ENCODE measurements around the gene TYSND1.
"Not testable (repeated sequence)": the region's sequence is repeated elsewhere in the genome, so short reads cannot be mapped to it uniquely, and the experiment has no call there.

The TYSND1 gene

GRCh38 chr10:70146489-70147258, at the start of gene TYSND1:
TSS of gene TYSND1 (minus strand) at chr10:70146700. CDS start at chr10:70146586, 114 bp downstream.
- DNase-seq: peak; percentile 99

GRCh38 chr10:70193391-70193844, 46.9 kb upstream of the TYSND1 start:
- DNase-seq: no peak

- DNase-seq: no peak
These were observed 45.9 kb upstream of the TYSND1 start for GRCh38 chr10:70192326-70192968.

- DNase-seq: no peak
These were observed 45.4 kb upstream of the TYSND1 start for GRCh38 chr10:70191972-70192305.

- no peak for DNase-seq
These were observed 44.9 kb upstream of the TYSND1 start for GRCh38 chr10:70191161-70191971.

GRCh38 chr10:70190581-70190980, 44.1 kb upstream of the TYSND1 start:
- no peak for DNase-seq

GRCh38 chr10:70190102-70190501, 43.6 kb upstream of the TYSND1 start:
- DNase-seq: no peak

- no peak for DNase-seq
These were observed 42.3 kb upstream of the TYSND1 start for GRCh38 chr10:70188768-70189167.

GRCh38 chr10:70186571-70186970, 40.1 kb upstream of the TYSND1 start:
- no peak for DNase-seq

- no peak for DNase-seq
These were observed 39.6 kb upstream of the TYSND1 start for GRCh38 chr10:70186090-70186489.

GRCh38 chr10:70183304-70183703, 36.8 kb upstream of the TYSND1 start:
- no peak for DNase-seq

GRCh38 chr10:70179209-70179608, 32.7 kb upstream of the TYSND1 start:
- DNase-seq: not testable (repeated sequence)

- no peak for DNase-seq
These were observed 31.7 kb upstream of the TYSND1 start for GRCh38 chr10:70178139-70178725.

- no peak for DNase-seq
These were observed 29.9 kb upstream of the TYSND1 start for GRCh38 chr10:70176441-70176840.

- no peak for DNase-seq
These were observed 29.0 kb upstream of the TYSND1 start for GRCh38 chr10:70175516-70175915.

- DNase-seq: no peak
These were observed 27.7 kb upstream of the TYSND1 start for GRCh38 chr10:70174058-70174741.

- no peak for DNase-seq
These were observed 23.3 kb upstream of the TYSND1 start for GRCh38 chr10:70169649-70170364.

GRCh38 chr10:70169011-70169410, 22.5 kb upstream of the TYSND1 start:
- DNase-seq: no peak

GRCh38 chr10:70167246-70167645, 20.7 kb upstream of the TYSND1 start:
- no peak for DNase-seq

- DNase-seq: no peak
These were observed 19.9 kb upstream of the TYSND1 start for GRCh38 chr10:70166394-70166793.

- DNase-seq: no peak
These were observed 17.7 kb upstream of the TYSND1 start for GRCh38 chr10:70164163-70164562.

GRCh38 chr10:70163448-70163847, 16.9 kb upstream of the TYSND1 start:
- no peak for DNase-seq
